NCI-H345 treated with DMSO at 0.1 percent for 48 hours (cell line): ENCODE measurements around the gene SLC6A6.
A peak's percentile ranks its signal among the peaks of the same experiment; 100 is the strongest.
"Not testable (repeated sequence)": the region's sequence is repeated elsewhere in the genome, so short reads cannot be mapped to it uniquely, and the experiment has no call there.

Experiments used
- DNase-seq: peaks from one replicate; lab custom pipeline; 2025; ENCODE audit not compliant: unreplicated experiment; lab: John Stamatoyannopoulos, UW

The SLC6A6 gene

GRCh38 chr3:14505001-14505802, 102.8 kb downstream of the SLC6A6 start:
- DNase-seq: no peak

GRCh38 chr3:14505803-14506500, 103.5 kb downstream of the SLC6A6 start:
- no peak for DNase-seq

- no peak for DNase-seq
These were observed 104.4 kb downstream of the SLC6A6 start for GRCh38 chr3:14506626-14507304.

GRCh38 chr3:14507305-14507741, 104.9 kb downstream of the SLC6A6 start:
- no peak for DNase-seq

- DNase-seq: no peak
These were observed 105.5 kb downstream of the SLC6A6 start for GRCh38 chr3:14507757-14508504.

GRCh38 chr3:14508505-14508819, 106.1 kb downstream of the SLC6A6 start:
- no peak for DNase-seq

GRCh38 chr3:14508966-14509795, 106.8 kb downstream of the SLC6A6 start:
- DNase-seq: no peak

GRCh38 chr3:14509796-14510100, 107.3 kb downstream of the SLC6A6 start:
- no peak for DNase-seq

GRCh38 chr3:14510838-14511622, 108.6 kb downstream of the SLC6A6 start:
- no peak for DNase-seq

GRCh38 chr3:14511623-14512280, 109.3 kb downstream of the SLC6A6 start:
- DNase-seq: peak; percentile 26

GRCh38 chr3:14512281-14512941, 110.0 kb downstream of the SLC6A6 start:
- no peak for DNase-seq

- no peak for DNase-seq
These were observed 110.5 kb downstream of the SLC6A6 start for GRCh38 chr3:14512942-14513327.

- no peak for DNase-seq
These were observed 111.3 kb downstream of the SLC6A6 start for GRCh38 chr3:14513566-14514322.

GRCh38 chr3:14514323-14514720, 111.9 kb downstream of the SLC6A6 start:
- no peak for DNase-seq

GRCh38 chr3:14515526-14515925, 113.1 kb downstream of the SLC6A6 start:
- not testable (repeated sequence) for DNase-seq

GRCh38 chr3:14516738-14517345, 114.4 kb downstream of the SLC6A6 start:
- no peak for DNase-seq

GRCh38 chr3:14517601-14518431, 115.4 kb downstream of the SLC6A6 start:
- no peak for DNase-seq
